ENCODE measurements around the gene RBM19.

DNA sequence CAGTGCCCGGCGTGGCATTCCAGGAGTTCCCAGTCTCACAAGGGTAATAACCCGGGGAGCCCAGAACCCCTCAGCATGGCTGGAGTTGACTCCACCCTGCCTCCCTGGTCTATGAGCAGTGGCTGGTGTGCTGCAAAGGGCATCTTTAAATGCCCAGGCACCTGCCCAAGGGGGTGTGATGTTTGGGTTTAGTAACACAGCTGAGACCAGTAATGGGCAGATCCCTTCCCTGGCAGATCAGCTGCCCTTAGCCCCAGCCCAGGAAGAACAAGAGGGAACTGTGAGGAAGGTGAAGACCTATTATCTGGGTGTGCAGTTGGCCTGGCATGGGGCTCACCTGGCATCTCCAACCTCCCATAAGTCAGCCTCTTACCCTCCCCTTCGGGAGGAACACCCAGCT, 35.9 kb downstream of the RBM19 start:
- TF ChIP-seq EZH2 (IDR thresholded peaks at IDR 0.05; ENCODE audit: borderline replicate concordance, low read length) = no peak
- TF ChIP-seq, protein P1, sequence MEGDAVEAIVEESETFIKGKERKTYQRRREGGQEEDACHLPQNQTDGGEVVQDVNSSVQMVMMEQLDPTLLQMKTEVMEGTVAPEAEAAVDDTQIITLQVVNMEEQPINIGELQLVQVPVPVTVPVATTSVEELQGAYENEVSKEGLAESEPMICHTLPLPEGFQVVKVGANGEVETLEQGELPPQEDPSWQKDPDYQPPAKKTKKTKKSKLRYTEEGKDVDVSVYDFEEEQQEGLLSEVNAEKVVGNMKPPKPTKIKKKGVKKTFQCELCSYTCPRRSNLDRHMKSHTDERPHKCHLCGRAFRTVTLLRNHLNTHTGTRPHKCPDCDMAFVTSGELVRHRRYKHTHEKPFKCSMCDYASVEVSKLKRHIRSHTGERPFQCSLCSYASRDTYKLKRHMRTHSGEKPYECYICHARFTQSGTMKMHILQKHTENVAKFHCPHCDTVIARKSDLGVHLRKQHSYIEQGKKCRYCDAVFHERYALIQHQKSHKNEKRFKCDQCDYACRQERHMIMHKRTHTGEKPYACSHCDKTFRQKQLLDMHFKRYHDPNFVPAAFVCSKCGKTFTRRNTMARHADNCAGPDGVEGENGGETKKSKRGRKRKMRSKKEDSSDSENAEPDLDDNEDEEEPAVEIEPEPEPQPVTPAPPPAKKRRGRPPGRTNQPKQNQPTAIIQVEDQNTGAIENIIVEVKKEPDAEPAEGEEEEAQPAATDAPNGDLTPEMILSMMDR (IDR thresholded peaks at IDR 0.05; ENCODE audit: low read length) = no peak
